ENCODE data around the gene THSD4. TPM values are rescaled to one million over a fixed set of nuclear protein-coding genes. Genes with fewer than 3 reads are reported as not detected.

THSD4 gene
- total RNA-seq, 2 donors from 2014 or later: 39.8 to 68.3 TPM

DNA sequence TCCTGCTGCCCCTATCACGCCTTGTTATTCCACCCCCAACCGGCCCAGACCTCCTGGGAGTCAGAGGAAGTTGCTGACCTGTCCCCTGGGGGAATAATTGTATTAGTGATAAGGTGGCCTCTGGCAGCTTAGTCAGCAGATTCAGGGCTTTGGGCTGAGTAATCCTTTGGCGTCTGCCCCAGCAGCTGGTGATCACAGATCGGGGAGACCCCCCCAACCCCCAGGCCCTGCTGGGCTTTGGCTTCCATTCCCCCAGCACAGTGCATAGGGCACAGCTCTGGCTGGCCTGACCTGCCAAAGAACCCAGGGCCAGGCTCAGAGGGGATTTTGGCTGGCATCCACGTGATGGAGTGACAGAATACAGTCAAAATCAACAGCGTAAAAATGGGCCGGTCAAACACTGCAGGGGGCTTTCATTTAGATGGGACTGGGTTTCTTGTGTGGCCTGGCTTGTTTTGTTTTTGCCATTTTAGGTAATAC lies 691.2 kb downstream of the THSD4 start:
- intact Hi-C loops (cut with DNase I): no loop called here
- DNase-seq (no peak), ATAC-seq (peak in 1 of 2 donors; percentile 12)

DNA sequence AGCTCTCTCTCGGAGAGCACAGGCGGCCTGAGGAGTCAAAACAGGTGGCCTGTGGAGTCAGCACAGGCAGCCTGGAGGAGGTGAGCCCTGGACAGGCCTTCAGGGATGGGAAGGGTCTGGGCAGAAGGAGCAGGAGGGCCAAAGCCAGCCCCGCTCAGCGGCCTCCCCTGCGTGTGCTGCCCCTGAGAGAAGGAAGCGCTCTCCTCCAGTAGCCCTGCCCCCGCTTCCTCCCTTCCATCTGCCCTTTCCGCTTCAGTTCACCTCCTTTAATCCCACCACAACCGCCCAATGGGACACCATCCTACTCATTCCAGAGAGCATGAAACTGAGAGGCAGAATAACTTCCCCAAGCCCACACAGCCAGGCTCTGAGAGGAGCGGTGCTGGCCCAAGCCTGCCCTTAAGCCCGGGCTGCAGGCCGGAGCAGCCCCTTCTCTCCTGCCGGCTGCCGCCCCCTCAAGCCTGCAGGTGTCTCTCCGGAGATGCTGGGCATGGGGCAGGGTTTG lies 691.9 kb downstream of the THSD4 start:
- intact Hi-C loops (cut with DNase I): no loop called here
- DNase-seq: no peak
- ATAC-seq: no peak

DNA sequence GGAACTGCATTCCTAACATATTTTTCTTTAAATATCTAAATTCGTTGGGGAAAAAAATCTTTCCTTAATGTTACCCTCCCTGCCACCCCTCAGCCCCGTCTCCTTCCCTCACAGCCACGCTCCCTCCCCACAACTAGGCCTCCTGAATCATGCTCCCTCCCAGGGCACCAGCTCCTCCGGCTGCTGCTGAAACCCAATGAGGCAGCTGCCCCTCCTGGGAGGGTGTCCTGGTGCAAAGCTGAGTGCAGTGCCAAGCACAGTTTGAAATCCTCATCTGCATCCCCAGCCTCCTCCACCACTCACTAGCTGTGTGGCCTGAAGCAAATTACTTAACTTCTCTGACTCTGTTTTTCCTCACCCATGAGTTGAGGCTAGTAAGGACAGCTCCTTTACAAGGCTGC lies 692.4 kb downstream of the THSD4 start:
- ATAC-seq (peak; percentile 7 to 16), DNase-seq (no peak)
- intact Hi-C loops (cut with DNase I): no loop called here

DNA sequence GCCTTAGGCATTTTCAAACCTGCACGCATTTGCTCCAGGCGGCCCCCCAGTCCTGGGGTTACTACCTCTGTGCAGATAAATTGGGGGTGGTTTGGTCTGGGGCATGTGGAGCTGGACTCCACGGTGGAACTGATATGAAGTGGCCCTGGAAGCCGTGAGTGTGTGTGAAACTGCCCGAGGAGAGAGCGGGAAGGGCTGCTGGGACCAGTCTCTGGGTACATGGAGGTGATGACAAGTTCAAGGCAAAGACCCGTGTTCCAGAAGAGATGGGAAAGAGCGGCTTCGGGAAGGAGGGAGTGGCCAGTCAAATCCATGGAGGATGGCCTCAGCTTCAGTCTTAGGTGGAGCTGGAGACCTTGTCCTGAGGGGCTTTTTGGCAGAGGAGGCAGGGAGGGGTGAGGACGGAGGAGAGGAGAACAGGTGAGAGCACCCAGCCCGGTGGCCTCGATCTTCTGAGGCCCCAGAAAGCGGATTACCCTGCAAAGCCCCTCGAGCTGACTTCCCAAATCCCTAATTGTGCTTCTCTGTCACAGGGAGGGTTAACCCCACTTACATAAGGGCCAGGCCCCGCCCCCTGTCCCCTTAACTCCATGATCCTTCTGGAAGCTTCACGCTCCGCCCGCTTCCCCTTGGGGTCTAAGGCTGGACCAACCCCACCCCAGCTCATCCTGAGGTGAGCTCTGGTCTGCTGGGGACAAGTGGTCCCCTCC lies 693.2 kb downstream of the THSD4 start:
- DNase-seq (no peak), ATAC-seq (peak; percentile 6 to 63)
- intact Hi-C loops (cut with DNase I): no loop called here

DNA sequence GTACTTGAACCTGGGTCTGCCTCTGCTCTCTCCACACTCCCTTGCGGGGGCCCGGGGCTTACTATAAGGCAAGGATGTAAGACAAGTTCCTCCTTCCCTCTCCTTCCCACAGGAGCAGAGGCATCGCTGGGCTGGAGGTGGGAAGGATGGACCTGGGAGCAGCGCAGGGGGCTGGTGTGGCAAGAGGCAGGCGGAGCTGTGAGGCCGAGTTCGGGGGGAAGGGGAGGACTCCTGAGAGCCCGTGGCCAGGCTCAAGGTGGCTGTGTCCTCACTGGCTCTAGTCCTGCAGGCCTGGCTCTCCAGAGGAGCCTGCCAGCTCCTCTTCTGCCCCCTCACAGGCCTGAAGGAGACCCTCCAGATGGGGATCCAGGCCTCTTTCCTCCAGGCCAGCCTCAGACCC lies 694.1 kb downstream of the THSD4 start:
- ATAC-seq (no peak), DNase-seq (no peak)
- intact Hi-C loops (cut with DNase I): no loop called here

DNA sequence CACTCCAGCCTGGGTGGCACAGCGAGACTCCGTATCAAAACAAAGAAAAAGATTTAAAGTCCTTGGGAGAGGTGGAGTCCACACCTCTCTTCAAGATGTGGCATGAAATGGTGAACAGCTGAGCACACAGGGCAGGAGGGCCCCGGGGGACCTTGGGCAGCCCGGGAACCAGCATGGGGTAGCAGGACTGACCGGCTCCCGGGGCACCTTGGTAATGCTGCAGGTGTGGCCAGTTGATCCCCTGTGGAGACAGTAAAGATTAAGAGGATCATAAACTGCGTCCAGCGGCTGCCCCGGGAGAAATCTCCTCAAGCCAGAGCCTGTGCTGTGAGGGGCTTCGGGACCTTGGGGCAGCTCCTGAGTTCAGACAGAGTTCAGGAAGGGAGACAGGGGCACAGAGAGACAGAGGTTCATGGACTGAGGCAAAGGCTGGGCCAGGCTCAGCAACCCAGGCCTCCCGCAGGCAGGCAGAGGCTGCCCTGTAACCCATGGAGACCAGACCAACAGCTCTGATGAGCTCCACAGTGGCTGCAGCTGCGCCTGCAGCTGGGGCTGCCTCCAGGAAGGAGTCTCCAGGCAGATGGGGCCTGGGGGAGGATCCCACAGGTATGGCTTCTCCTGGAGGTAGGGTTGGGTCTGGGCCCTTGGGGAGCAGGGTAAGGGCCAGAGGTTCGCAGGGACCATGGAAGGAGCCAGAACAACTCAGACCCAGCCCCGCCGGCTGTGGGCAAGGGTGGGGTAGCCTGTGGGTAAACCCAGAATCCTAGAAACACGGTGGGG lies 695.2 kb downstream of the THSD4 start, which contains the start of gene NR2E3:
TSS of gene NR2E3 (plus strand) at position 299 of the 780 bp plus-strand sequence. CDS start at position 489, 190 bp downstream.
- intact Hi-C loops (cut with DNase I): no loop called here
- ATAC-seq (no peak), DNase-seq (no peak)

DNA sequence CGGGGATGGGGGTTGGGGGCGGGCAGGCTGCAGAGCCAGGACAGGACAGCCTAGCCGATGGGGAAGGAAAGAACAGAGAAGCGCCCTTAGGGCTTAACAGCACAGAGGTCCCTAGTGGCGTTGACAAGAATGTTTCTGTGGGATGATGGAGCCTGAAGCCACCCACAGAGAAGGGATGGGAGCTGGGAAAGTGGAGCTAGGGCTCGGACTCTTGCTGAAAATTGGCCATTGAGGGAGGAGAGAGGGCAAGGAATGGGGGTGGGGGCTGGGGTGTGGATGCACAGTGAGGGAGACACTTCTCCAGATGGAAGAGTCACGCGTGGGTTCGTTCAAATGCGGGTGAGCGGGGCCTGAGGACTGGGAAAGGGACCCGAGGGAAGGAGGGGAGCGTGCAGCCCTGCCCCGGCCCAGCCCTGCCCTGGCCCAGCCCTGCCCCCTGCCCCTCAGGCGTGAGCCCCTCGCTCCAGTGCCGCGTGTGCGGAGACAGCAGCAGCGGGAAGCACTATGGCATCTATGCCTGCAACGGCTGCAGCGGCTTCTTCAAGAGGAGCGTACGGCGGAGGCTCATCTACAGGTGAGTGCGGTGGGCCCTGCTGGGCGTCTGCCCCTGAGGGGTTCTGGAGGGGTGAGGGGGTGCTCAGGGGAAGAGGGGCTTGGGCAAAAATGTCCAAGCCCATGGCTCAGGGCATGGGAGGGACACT lies 695.9 kb downstream of the THSD4 start:
- ATAC-seq: no peak
- no peak for DNase-seq
- intact Hi-C loops (cut with DNase I): no loop called here

DNA sequence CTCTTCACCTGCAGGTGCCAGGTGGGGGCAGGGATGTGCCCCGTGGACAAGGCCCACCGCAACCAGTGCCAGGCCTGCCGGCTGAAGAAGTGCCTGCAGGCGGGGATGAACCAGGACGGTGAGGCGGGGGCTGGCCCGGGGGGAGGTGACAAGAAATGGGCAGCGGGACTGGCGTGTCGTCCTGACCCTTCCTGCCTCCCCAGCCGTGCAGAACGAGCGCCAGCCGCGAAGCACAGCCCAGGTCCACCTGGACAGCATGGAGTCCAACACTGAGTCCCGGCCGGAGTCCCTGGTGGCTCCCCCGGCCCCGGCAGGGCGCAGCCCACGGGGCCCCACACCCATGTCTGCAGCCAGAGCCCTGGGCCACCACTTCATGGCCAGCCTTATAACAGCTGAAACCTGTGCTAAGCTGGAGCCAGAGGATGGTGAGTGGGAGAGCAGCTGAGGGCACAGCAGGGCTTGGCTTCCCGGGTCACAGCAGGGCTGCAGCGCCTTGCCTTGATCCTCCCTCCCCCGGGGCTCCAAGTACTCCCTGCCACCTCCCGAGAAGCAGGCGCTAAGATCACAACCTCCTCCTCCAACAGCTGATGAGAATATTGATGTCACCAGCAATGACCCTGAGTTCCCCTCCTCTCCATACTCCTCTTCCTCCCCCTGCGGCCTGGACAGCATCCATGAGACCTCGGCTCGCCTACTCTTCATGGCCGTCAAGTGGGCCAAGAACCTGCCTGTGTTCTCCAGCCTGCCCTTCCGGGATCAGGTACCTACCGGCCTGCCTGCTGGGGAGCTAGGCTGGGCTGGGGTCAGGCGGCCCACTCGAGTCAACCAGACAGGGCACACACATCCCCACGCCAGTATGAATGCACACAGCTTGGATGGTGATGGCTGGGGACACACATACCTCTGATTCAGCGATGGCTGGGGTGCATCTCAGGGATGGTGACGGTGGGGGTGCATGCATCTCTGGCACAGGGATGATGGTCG lies 696.8 kb downstream of the THSD4 start:
- ATAC-seq (no peak), DNase-seq (no peak)
- intact Hi-C loops (cut with DNase I): no loop called here

DNA sequence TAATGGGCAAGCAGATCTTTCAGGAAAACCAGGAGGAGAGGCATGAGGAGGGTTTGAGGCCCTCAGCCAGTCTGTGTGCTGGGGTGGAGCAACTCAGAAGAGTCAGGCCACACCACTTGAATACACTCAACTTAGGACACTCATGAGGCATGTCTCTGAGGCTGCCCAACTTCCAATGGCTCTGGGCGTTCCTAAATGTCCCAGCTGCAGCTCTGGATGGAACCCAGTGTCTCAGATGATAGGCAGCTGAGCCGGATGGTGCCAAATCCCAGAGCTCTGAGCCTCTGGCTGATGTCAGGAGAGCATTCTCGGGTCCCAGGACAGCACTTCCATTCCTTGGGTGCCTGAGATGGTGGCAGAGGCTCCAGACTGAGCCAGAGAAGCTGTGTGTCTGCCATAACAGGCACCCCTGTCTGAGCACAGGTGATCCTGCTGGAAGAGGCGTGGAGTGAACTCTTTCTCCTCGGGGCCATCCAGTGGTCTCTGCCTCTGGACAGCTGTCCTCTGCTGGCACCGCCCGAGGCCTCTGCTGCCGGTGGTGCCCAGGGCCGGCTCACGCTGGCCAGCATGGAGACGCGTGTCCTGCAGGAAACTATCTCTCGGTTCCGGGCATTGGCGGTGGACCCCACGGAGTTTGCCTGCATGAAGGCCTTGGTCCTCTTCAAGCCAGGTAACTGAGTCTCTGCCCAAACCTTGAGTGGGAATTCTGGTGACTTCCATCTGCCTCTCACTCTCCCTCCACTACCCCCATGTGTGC lies 697.9 kb downstream of the THSD4 start:
- DNase-seq (no peak), ATAC-seq (peak; percentile 45 to 68)
- intact Hi-C loops (cut with DNase I): no loop called here

DNA sequence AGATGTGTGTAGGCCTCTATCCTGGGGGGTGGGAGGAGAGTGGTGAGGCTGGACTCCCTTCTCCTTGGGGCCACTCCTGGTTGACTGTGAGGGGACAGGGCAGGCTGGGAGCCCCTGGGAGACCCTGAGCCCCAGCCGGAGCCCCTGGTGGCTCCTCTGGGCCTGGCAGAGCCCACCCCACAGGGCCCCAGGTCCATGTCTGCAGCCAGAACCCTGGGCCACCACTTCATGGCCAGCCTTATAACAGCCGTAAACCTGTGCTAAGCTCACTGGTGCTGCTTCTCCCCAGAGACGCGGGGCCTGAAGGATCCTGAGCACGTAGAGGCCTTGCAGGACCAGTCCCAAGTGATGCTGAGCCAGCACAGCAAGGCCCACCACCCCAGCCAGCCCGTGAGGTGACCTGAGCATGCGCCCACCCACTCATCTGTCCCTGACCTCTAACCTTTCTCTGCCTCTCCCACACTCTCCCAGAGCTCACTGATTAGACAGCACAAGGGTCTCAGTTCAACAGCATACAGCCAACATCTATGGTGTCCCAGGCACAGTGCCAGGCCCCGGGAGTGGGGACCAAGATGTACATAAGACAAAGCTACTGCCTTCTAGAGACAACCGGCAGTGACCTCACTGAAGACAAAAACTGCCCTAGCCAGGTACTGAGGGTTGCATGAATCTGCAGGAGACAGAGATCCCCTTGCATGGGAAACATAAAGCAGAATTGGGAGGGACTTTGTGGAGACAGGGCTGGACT lies 698.6 kb downstream of the THSD4 start:
- DNase-seq: no peak
- intact Hi-C loops (cut with DNase I): no loop called here
- no peak for ATAC-seq

DNA sequence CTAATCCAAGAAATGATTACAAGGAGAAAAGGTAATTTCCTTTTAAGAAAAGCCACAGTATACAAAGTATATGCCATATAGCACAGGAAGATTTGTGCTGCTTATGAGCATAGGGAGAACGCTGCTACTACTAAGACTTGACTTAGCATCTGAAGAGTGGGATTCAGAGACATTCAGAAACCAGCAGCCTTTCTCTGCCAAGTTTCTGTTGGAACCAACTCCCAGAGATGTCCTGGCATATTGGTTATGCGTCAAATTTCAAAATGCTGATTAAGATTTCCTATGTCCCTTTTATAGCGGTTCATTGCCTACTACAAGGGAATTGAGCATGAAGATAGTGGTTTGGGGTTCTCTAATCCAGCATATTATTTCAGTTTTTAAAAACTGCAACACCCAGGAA lies 700.0 kb downstream of the THSD4 start:
- DNase-seq: no peak
- intact Hi-C loops (cut with DNase I): no loop called here
- no peak for ATAC-seq

DNA sequence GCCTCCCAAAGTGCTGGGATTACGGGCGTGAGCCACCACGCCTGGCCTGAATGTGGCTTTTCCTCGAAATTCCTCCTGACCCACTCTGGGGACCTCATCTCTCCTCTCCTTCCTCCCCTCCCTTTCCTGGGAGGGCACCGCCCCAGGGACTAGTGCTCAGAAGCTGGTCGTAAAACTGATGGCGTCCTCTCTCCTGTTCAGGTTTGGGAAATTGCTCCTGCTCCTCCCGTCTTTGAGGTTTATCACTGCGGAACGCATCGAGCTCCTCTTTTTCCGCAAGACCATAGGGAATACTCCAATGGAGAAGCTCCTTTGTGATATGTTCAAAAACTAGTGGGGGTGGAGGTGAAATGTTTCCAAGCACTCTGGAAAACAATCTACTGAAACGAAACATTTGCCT lies 702.1 kb downstream of the THSD4 start:
- ATAC-seq: no peak
- DNase-seq: no peak
- intact Hi-C loops (cut with DNase I): no loop called here

DNA sequence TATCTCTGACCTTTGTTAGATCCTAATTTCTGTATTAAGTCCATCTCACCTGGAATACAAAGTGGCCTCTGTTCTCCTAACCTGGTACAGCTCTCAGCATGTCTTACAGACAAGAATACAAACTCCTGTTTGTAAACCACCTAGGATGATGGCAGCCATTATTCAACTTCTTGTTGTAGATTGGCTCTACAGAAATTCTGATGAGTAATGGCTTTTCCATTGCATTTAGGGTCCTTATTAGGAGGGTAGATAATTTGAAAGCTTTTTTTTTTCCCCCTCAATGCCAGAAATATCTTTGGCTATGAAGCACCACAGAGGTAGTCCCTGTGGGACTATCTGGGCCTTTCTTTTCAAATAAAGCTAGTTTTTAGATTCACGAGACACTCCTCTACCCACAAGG lies 704.9 kb downstream of the THSD4 start:
- intact Hi-C loops (cut with DNase I): no loop called here
- no peak for ATAC-seq
- DNase-seq: no peak

DNA sequence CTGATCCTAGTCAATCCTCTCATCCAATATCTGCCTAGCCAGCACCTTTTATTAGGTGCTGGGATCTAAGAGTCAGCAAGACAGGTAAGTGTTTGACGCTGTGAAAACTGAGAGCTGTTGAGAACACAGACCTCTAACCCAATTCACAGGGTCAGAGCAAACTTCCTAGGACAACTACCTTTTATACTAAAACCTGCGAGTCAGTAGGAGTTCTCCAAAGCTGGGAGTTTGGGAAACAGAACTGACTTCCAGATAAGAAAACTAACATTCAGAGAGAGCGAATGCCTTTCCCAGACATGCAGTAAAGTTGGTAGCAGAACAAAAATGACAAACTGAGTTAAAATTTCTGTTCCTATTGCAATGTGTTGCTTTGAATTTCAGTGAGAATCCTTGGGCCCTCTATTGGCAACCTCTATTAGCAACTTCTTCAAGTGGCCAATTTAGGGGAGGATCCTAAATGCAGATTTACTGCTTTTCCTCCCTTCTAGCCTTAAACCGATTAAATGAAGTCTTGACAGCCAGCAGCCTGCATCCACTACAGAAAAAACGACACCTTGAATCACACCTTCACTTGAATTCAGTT lies 706.4 kb downstream of the THSD4 start:
- intact Hi-C loops (cut with DNase I): no loop called here
- no peak for DNase-seq
- ATAC-seq: no peak

DNA sequence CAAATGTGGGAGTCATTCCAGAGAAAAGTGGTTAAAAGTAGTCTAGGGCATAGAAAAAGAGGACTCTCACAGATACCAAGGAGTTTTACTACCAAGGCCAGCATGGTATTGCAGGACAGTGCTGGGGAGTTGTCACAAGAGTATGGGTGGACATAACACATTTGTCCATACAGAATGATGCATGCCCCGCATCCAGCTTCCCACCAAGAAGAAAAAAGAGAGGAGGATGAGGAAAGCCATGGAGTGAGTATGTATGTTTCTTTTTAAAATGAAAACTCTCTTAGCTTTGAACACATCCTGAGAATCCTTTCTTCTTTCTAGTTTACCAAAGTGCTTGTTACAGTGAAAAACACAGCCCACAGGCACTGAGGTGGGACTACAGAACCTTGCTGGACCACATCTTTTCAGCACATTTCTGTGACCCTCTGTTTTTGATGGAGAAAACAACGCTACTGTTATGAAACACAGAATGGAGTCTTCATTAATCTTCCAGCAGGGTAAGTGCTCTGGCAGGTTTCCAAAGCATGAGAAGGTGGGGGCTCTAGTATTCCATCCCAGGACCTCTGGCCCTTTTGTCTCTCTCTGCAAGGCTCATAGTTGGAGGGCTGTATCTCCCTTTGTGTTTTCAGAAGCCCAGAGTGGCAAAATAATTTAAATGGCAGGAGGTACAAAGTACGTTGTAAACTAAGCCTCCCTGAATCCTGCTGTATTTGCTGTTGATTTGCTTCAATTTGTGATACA lies 707.8 kb downstream of the THSD4 start:
- DNase-seq: no peak
- intact Hi-C loops (cut with DNase I): no loop called here
- no peak for ATAC-seq

DNA sequence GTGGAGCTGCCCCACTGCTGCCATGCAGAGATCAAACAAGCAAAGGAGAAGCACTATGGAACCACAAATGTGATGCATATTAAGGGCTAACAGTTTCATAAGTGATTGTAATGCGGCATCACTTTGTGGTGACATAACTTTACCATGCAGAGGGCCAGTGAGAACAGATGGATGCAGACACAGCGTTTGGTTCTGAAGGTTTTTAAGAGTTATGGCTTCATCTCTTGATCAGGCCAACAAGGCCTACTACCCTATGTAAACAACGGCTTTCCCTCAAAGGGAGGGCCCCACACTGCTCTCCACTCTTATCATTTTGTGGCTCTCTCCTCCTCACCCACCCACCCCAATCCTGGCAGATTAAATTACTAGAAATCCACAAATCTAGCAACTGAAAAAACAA lies 708.5 kb downstream of the THSD4 start:
- intact Hi-C loops (cut with DNase I): no loop called here
- DNase-seq (no peak), ATAC-seq (no peak)

All from left cardiac atrium (tissue), 4 donors.